HG03571 (cell line): Measurements from ENCODE around the gene SLC6A7.

Experiments
- ATAC-seq: cut with Tn5 transposase; IDR thresholded peaks from one replicate; pipeline ENCODE4 v1.9.1; 2021; ENCODE audit not compliant: unreplicated experiment

Gene SLC6A7

GRCh38 chr5:150172556-150172955, 17.3 kb upstream of the SLC6A7 start:
- ATAC-seq, result no peak

DNA sequence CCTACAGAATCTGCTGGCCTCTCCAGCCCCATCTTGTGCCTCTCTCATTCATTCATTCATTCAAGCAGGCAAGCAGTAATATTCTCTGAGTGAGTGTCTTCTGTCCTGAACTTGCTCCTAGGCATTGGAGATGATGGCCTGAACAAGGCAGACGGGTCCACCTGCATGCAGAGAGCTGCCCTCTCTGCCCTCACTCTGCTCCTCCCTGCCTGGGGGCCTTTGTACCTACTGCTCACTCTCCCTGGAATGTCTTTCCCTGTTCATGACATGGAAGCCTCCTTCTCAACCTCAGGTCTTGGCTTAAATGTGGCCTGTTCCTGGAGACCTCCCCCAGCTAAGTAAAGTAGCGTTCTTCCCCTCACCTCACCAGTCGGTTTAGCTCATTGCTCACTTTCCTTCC, 16.7 kb upstream of the SLC6A7 start:
- no peak for ATAC-seq

- ATAC-seq, result no peak
These were observed 15.6 kb upstream of the SLC6A7 start for GRCh38 chr5:150174285-150174684.

DNA sequence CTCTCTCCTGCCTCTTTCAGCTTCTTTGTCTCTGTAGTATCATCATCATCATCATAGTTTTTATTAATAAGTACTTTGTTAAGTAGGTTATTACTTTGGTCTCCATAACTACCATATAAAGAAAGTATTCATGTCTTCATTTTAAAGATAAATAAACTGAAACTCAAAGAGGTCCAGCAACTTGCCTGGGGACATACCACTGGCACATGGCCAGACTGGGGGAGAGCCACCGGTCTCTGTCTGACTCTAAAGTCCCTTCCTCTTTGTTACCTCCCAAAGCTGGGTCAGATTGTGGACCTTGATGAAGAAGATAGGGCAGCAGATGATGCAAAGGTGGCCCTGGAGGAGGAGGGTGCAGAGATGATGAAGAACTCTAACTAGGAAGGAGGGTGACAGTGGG, 14.8 kb upstream of the SLC6A7 start:
- ATAC-seq, result no peak

DNA sequence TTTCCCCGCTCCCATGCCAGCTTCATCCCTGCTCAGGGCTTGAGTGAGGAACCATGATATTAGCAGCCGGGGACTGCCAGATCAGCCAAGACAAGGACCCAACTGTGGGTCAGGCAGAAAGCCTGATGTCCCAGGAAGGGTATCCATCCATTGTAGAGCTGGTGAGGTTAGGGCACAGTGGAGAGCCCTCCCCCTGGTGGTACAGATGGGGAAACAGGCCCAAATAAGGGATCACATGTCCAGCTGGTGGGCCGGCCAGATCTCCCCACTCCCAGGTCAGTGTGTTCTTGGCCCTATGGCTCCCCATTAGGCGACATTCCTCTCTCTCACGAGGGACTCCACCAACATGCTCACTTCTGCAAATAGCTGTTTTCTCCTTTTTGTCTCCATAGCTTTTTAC, 14.3 kb upstream of the SLC6A7 start:
- ATAC-seq, result no peak

DNA sequence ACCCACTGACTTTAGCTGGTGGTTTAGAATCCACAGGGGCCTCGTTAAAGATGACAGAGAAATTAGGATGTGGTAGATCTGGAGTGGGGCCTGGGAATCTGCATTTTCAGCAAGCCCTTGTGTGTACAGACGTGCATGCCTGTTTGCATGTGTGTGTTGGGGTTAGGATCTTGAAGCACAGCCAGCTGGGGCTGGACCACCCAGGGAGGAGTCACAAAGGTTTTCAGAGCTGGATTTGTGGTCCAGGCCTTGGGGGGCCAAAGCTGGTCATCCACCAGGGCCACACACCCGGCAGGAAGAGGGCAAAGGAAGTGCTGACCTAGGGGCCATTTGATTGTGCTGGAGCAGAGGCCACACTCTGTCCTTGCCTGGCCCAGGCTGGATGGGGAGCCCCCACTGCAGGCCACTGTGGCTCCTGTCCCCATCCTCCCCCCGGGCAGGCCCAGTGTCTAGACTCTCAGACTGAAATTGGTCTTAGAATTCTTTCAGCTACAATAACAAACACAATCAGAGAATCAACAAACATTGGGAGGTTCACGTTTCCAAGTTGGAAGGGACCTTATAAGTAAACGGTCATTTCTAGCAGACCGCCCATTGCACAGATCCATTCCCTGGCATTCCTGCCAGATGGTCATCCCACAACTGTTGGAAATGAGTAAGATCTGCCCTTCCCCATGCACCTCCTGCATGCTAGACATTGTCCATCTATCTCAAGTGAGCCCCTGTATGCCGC, 13.0 kb upstream of the SLC6A7 start:
- no peak for ATAC-seq

DNA sequence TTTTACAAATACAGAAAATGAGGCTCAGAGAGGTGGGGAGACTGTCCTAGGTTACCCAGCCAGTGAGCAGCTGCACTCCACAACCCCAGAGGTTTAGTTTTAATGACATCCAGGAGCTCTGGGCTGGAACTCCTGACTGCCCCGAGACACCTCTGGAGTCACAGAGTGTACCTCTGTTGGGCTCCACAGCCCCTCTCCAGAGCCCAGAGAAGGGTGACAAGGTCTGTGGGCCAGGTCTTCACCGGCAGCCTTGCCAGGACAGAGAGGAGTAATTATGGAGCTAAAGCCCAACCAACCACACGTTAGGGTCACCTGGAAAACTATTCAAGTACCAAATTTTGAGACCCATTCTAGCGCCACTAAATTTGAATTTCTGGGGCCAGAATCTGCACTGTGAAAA, 12.1 kb upstream of the SLC6A7 start:
- ATAC-seq, result no peak

GRCh38 chr5:150178262-150178661, 11.6 kb upstream of the SLC6A7 start:
- ATAC-seq, result peak; percentile 38

DNA sequence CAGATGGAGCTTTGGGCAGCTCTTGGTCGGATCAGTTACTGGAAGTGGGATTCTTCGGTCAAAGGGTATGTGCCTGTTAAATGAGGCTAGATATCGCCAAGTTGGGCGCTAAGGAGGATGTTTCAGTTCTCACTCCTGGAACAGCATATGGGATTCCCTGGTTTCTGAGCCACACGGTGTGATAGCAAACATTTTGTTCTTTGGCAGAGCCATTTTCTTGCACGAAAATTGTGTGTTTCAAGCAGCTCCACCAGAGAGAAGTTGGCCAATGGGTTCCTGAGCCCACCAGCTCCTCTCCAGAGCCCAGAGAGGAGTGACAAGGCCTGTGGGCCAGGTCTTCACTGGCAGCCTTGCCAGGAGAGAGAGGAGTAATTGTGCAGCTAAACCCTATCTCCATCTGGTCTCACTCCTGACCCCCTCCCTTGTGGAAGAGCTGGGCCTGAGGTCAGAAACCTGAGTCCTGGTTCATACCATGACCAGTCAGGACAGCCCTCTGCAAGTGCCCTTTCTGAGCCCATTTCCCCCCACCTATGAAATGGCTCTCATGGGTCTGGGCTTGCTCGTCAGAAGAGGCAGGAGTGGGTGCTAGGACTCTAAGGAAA, 10.7 kb upstream of the SLC6A7 start:
- no peak for ATAC-seq

DNA sequence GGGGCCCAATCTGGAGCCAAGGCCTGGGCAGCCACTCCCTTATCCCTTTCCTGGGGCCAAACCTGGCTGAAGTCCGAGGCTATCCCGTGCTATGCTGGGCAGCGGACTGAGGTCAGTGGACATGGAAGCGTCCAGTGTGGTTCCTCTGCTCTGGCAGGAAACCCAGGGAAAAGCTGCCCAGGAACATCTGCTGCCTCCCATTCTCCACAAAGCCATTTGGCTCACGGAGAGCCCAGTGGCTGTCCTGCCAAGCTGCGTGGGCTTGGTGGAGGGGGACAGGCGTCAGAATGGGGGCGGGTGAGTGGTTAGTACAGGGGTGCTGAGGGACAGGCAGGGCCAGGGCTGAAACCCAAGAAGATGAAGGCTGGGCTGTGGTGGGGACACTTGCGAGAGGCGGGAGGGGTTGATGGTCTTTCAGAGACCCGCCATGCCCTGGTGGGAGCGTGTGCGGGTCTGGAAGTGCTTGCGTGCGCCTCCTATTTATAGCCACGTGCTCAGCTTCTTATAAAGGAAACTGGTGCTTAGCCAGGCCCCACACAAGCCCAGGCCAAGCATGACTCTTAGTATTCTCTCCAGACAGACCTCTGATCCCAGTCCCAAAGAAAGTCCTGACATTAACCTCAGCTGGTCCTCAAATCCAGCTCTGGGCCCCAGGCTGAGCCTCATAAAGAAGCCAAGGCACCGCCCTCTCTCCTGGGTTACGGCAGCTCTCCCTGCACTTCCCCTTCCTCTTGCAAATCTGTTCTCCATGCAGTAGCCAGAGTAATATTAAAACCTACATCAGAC, 9.4 kb upstream of the SLC6A7 start:
- ATAC-seq, result no peak

GRCh38 chr5:150181027-150181426, 8.8 kb upstream of the SLC6A7 start:
- ATAC-seq, result no peak

DNA sequence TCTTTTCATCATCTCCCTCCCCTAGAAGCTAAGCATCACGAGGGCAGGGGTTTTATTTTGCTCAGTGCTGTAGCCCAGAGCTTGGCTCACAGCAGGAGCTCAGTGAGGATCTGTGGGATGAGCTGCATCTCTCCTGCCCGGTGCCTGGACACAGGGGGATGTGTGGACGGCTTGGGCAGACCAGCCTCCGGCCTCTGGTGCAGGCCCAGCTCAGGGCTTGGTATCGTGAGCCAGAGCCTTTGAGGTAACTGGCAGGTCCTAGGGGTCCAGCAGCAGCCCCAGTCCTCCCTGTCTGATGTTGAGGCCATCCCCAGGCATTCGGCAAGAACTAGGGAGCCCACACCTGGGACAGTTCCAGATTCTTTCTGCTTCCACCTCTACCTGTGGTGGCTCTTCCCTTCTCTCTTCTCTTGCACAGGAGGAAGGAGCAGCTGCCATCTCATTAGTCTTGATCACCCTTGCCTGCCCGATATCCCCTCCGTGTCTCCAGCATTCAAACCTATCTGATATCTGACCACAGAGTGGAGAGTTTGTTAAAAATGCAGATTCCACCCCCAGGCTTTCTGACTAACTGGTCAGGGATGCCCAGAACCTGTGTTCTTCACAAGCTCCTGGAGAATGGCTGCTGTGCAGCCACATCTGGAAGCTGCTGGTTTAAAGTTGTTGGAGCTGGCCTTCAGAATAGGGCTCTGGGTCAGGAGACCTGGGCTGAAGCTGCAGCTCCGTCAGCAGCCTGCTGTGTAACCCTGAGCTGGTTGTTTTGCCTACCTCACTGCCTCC, 7.9 kb upstream of the SLC6A7 start:
- no peak for ATAC-seq

GRCh38 chr5:150182774-150183173, 7.1 kb upstream of the SLC6A7 start:
- ATAC-seq, result no peak

DNA sequence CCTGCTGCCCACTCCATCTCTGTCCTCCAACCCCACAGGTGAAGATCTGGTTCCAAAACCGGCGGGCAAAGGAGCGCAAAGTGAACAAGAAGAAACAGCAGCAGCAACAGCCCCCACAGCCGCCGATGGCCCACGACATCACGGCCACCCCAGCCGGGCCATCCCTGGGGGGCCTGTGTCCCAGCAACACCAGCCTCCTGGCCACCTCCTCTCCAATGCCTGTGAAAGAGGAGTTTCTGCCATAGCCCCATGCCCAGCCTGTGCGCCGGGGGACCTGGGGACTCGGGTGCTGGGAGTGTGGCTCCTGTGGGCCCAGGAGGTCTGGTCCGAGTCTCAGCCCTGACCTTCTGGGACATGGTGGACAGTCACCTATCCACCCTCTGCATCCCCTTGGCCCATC, 6.4 kb upstream of the SLC6A7 start:
- no peak for ATAC-seq

DNA sequence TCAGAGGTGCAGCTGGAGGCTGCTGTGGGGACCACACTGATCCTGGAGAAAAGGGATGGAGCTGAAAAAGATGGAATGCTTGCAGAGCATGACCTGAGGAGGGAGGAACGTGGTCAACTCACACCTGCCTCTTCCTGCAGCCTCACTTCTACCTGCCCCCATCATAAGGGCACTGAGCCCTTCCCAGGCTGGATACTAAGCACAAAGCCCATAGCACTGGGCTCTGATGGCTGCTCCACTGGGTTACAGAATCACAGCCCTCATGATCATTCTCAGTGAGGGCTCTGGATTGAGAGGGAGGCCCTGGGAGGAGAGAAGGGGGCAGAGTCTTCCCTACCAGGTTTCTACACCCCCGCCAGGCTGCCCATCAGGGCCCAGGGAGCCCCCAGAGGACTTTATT, 5.9 kb upstream of the SLC6A7 start:
- no peak for ATAC-seq

DNA sequence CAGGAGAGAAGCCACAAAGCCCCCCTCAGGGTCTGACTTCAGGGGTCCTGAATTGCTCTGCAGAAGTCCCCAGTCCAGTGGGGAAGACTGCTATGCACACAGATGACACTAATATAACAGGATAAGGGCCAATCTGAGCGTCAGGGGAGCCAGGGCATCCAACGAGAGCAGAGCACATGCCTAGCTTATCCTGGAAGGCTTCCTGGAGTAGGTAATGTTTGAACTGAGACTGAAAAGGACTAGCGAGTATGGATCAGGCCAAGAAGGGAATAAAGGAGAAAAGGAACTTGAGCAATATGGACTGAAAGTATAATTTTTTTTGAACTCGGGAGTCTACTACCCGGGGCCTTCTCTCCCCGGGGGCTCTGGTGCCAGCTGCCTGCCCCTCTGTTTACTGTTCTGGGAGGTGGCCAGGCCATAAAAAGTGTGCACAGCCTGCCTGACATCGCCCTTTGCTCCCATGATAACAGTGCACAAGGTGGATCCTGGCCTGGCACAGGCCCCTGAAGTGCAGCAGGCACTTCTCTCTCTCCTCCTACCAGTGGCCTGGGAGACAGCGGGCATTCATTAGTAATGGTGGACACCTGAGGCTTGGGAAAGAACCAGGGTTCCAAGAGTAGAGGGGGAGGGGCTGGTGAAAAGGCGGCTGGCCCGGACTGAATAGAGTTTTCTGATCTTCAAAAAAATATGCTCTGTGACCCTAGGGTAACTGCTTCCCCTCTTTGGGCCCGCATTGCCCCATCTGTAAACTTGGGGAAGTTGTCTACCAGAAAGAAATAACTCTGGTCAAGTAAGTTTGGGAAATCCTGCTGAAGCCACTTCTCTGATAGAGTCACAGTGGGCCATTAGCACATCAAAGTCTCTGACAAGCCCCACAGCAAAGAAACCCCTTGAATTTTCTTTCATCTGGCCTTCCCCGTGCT, 4.6 kb upstream of the SLC6A7 start:
- ATAC-seq, result no peak

GRCh38 chr5:150186137-150186536, 3.7 kb upstream of the SLC6A7 start:
- ATAC-seq, result no peak

- no peak for ATAC-seq
These were observed 3.0 kb upstream of the SLC6A7 start for GRCh38 chr5:150186897-150187296.

GRCh38 chr5:150188146-150188842, 1.6 kb upstream of the SLC6A7 start:
- no peak for ATAC-seq

- no peak for ATAC-seq
These were observed 536 bp upstream of the SLC6A7 start for GRCh38 chr5:150189326-150189725.
